Activated gamma-delta T cell (primary cell): ENCODE data around the gene SIGLEC5.
A peak's percentile ranks its signal among the peaks of the same experiment; 100 is the strongest.

Experiments
- DNase-seq: peaks from one replicate; lab custom pipeline; 2025; lab: John Stamatoyannopoulos, UW

SIGLEC5 gene

GRCh38 chr19:51627491-51628138 is 2.6 kb downstream of the SIGLEC5 start:
- no peak for DNase-seq

GRCh38 chr19:51626675-51627074 is 3.5 kb downstream of the SIGLEC5 start:
- DNase-seq = no peak

GRCh38 chr19:51621178-51621577 is 9.0 kb downstream of the SIGLEC5 start:
- no peak for DNase-seq

- DNase-seq = no peak
Measured at GRCh38 chr19:51615991-51616390, 14.2 kb downstream of the SIGLEC5 start.

GRCh38 chr19:51614789-51615188 is 15.4 kb downstream of the SIGLEC5 start:
- no peak for DNase-seq

GRCh38 chr19:51610576-51610975 is 19.6 kb downstream of the SIGLEC5 start:
- no peak for DNase-seq

- DNase-seq = no peak
Measured at GRCh38 chr19:51607920-51608562, 22.2 kb downstream of the SIGLEC5 start.

- no peak for DNase-seq
Measured at GRCh38 chr19:51607077-51607476, 23.1 kb downstream of the SIGLEC5 start.

- no peak for DNase-seq
Measured at GRCh38 chr19:51602189-51602854, 27.9 kb downstream of the SIGLEC5 start.

- peak; percentile 23 for DNase-seq
Measured at GRCh38 chr19:51600940-51601580, 29.1 kb downstream of the SIGLEC5 start.

GRCh38 chr19:51599084-51599483 is 31.1 kb downstream of the SIGLEC5 start:
- no peak for DNase-seq

- no peak for DNase-seq
Measured at GRCh38 chr19:51598159-51598915, 31.9 kb downstream of the SIGLEC5 start.

GRCh38 chr19:51595190-51596175 is 34.7 kb downstream of the SIGLEC5 start:
- no peak for DNase-seq

- no peak for DNase-seq
Measured at GRCh38 chr19:51594774-51595109, 35.5 kb downstream of the SIGLEC5 start.

- DNase-seq = peak; percentile 93
Measured at GRCh38 chr19:51593969-51594773, 36.0 kb downstream of the SIGLEC5 start.

- DNase-seq = no peak
Measured at GRCh38 chr19:51593138-51593890, 36.9 kb downstream of the SIGLEC5 start.

GRCh38 chr19:51592521-51592920 is 37.7 kb downstream of the SIGLEC5 start:
- no peak for DNase-seq

- no peak for DNase-seq
Measured at GRCh38 chr19:51590441-51590840, 39.8 kb downstream of the SIGLEC5 start.

GRCh38 chr19:51589511-51589910 is 40.7 kb downstream of the SIGLEC5 start:
- no peak for DNase-seq
